Activated CD8-positive, alpha-beta memory T cell treated with anti-CD3 and anti-CD28 coated beads for 4 hours (primary cell): ENCODE measurements around the gene EPB41L3.
"Not testable (repeated sequence)": the region's sequence is repeated elsewhere in the genome, so short reads cannot be mapped to it uniquely, and the experiment has no call there.

Source experiments
- DNase-seq, 2 donors: peaks; one replicate each; pipeline ENCODE4 v3.0.0-alpha.2; 2020; ENCODE audit warnings: low read depth in 2 of 2

The EPB41L3 gene

DNA sequence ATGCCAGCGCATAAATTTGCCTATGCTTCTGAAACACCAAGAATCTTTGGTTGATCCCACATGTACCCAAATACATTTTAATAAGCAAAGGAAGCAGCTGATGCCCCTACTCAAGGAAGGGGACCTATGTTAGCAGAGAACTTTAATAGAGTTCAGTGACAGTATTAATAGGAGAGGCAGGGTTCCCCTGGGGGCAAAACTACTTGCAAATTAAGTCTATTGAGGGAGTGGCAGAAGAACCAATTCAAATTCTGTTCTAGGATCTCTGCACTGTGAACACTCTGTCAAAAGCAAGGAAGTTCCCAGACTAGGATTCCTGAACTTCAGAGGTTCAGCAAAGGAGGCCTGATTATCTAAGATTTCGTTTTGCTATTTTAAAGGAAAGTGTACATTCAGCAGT is 47.5 kb downstream of the EPB41L3 start:
- no peak for DNase-seq

DNA sequence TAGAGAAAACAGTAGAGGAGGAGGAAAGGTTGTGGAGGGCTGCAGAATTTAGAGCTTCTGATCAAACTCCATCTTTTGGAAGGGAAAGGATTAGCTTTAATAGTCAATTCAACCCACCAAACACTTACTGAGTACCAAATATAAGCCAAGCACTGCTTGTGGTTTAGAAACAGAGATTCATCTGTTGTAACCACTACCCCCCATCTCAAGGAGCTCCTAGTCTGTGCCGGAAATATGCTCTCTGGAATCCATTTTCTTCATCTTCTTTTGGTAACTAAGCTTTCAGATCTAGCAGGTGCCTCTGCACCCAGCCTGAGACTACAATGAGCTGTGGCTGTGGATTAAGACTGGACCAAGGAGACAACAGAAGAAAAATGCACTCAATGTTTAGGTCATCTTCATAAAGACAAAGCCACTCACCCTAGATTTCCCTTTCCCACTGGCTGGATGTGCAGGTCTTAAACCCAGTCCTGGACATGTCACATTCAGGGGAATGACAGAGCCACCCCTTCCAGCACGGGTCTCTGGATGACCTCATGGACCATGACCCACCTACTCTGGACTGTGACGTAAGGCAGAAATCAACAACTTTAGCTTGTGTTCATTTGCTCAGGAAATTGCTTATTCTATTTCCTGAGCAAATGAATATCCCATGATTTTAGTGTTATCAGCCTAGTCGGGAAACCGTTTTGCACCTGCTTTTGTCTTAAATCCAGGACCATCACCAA is 52.9 kb downstream of the EPB41L3 start:
- DNase-seq: no peak

DNA sequence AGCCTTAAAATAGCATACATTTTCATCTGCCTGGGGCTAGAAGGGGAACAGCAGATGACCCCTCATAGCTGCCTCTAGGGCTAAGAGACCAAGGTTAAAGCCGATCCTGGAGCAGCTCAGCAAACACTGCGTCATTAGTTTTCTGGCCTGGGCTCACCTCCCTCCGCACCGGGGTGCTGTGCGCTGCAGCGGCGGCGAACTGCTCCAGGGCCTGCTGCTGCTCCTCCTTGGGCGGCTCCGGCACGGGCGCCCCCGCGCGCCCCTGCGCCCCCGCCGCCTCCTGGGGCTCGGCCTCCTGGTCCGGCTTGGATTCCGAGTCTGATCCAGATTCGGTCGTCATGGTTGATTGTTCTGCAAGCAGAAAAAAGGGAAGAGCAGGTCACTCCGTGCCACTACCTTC is 55.0 kb downstream of the EPB41L3 start:
- DNase-seq: no peak

DNA sequence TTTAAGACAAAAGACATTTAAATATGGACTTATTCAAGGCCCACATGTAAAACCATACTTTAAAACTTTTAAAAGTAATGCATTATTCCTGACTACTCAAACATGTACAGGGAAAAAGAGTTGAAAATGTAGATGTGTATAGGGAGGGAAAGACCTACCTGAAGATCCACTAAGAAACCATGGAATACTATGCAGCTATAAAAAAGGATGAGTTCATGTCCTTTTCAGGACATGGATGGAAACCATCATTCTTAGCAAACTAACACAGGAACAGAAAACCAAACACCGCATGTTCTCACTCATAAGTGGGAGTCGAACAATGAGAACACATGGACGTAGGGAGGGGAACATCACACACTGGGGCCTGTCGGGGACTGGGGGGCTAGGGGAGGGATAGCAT is 55.8 kb downstream of the EPB41L3 start:
- DNase-seq: not testable (repeated sequence)

DNA sequence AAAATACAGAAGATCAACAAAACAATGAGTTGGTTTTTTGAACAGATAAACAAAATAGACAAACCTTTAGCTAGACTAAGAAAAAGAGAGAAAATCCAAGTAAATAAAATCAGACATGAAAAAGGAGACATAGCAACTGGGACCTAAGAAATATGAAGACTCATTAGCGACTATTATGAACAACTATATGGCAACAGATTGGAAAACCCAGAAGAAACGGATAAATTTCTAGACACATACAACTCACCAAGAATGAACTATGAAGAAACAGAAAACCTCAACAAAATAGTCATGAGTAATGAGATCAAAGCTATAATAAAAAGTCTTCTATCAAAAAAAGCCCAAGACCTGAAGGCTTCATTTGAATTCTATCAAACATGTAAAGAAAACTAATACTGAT is 59.3 kb downstream of the EPB41L3 start:
- no peak for DNase-seq

DNA sequence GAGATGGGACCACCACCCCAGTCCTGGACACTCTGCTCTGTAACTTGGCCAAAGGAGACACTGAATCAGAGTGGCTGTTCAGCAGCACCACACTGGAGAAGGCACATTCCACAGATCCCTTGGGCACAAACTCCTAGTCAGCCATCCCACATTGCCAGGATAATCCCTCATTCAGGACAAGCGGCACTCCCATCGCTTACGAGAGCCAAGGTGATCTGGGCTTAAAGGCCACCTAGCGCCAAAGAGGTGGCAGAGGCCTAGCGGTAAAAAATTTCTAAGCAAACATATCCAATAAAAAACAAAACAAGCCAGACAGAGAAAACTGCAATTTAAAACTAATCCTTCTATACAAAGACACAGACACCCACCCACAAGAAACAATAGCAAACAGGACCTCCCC is 62.2 kb downstream of the EPB41L3 start:
- DNase-seq: no peak

DNA sequence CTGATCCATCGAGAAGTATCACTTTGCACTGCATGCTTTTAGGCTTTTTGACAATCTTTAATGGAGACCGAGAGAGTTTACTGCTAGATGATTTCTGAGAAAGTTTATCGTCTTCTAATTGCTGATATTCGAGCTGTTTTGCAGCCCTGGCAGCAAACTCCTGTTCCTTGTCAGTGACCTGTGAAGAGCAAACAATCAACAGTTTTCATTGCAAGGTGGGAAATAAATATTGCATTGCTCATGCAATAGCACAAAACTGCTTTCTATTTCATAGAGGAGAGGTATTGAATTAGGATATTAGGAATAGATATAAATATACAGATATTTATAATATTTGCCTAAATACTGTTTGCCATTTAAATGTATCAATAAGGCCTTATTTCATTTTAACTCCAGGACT is 65.5 kb downstream of the EPB41L3 start:
- DNase-seq: no peak

DNA sequence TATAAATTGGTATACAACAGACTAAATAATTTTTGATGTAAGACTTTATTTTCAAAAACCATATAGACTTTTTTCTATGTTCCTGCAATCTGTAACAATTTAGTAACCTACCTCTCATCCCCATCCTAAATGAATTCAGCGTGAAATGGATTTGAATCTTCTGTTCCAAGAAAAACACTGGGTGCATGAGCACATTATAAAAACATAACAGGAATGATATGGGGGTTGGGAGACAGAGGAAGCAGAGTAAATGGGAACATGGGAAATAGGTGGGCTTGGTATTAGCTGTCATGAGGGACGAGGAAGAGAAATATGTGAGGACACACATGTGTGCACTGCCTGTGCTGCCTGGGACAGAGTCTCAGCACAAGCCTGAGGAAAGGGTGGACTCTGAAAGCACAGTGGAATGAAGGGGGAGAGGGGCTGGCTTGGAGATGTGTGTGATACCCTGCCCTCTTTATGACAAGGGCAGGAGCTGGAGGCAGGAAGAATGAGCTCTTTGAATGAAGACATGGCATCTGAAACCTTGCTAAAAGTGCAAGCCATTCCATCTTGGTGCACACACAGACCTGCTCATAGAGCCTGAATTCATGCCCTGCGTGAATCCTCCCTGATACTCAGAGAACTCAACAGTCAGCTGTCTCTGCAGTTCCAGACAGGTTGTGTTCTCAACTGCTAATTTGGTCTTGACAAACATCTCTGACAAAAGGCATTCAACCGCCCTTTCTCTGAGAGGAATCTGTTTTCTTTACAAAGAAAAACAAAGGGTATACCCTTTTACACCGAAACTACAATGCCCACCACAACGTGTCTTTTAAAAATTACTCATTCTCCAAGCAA is 66.6 kb downstream of the EPB41L3 start:
- DNase-seq: no peak

DNA sequence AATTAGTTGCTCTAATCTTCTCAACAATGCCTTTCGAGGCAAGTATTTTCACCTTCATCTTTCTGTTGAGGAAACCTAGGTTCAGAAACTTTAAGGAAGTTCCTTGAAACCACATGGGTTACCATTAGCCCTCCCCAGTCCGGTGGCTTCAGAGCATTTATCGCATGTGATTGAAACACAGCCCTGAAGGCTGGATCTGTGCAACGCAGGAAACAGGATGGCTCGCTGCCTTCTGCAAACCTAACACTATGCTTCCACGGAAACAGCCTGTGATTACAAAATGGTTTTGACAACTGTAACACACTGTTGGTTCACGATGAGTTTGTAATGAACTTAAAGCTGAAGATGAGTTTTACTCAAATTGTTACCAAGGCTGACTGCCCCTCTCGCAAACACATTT is 68.5 kb downstream of the EPB41L3 start:
- DNase-seq: no peak

DNA sequence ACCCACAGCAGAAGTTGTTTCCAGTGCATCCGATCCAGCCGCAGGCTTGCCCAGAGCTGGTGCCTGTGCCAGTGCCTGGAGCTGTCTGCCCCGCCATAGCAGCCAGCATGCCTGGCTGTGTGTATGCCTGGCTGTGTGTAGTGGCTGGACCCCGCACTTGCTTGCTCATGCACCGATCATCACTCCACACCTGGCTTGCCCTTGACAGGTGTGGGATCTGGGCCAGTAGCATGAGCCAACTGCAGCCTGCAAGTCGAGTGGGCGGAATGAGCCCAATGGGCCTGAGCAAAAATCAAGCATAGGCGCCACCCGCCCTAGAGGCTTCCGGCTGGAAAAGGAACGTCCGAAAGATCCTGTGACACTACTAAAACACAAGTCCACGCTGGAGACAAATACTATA is 74.5 kb downstream of the EPB41L3 start:
- no peak for DNase-seq

DNA sequence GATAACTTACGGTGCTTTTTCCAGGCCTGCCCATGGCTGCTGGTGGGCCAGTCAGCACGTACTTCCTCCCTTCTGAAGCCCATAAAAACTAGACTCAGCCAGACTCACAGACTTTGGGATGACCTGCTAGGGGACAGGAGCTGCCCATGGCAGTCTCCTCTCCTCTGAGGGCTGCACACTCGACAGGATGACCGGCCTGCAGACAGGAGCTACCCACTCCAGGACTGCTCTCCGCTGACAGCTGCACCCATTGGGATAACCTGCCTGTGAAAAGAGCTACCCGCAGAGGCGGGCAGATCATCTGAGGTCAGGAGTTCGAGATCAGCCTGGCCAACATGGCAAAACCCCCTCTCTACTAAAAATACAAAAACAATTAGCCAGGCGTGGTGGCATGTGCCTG is 75.4 kb downstream of the EPB41L3 start:
- DNase-seq: no peak

DNA sequence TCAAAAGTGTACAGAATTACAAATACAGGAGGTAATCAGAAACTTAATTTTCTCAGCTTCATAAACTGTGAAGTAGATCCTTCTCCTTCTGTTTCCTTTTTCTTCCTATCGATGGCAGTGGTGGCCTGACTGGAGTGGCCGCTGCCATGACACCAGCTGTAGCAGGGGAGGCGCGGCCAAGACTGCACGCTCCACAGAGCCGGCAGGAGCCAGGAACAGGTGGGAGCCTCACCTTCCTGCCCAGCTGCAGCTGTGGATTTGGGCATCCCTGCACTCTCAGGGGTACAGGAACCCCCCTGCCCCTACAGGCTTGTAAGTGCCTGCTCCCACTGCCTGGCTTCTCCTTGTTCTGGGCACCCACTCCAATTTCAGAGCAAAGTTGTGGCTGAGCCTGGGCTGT is 76.1 kb downstream of the EPB41L3 start:
- no peak for DNase-seq

DNA sequence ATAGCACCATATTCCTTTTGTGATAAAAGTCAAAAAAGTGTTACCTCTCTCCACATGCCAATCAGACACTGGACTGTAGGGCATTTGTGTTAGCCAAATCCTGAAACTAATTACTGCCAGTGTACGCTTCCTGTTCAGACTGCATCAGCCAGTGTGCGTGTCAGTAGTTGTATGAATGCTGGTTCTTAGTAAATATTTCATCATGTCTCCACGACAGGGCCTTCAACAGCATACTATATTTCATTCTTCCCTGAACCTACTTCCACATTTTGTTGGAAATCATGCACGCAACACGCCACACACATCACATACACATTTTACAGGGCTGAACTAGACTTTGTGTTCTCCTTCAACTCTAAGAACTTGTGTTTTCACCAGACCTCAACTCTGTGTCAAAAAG is 77.5 kb downstream of the EPB41L3 start:
- DNase-seq: no peak

DNA sequence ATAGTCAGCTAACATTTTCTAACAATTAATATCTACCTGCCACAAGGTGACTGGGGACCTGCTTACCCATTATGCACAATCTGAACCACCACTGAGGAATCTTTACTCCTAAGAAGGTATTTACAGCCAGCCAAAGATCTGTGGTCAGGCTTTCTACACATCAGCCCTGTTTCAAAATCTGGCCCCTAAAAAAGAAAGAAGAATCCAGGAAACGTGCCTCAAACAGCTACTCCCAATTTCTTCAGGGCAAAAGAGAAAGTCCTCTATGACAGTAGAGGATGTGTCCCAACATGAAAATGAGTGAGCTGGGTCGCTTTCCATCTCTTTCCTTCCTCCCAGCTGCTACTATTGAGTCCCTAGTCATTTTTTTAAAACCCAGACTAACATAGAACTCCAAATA is 79.5 kb downstream of the EPB41L3 start:
- DNase-seq: no peak

DNA sequence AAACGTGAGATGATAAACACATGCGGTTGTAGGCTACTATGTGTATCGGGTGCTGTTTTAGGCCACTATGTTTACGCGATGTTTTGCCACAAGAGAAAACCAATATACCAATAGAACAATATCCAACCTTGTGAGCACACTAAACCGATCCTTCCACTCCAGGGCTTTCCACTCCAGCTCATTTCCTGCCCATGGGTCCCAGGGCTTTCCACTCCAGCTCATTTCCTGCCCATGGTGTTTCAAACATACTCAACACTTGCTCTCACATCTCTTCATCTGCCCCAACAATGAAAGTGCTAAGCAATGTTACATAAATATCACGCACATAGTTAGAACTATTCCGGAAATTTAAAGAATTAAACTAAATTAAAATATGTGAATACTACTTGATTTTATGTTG is 80.0 kb downstream of the EPB41L3 start:
- DNase-seq: no peak

DNA sequence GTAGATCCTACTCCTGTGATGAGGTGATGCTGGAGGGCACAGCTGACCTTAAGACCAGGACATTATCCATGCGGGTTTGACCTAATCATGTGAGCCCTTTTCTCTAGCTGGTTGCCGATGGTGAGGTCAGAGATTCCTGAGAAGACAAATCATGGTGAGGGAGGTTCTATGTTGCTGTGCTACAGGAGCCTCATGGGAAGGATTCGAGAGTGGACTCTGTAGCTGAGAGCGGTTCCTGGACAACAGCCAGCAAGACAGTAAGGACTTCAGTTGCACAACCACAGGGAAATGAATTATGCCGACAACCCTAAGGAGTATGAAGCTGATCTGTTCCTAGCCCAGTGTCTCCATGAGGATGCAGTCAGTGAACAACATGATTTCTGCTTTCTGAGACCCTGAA is 80.4 kb downstream of the EPB41L3 start:
- no peak for DNase-seq

DNA sequence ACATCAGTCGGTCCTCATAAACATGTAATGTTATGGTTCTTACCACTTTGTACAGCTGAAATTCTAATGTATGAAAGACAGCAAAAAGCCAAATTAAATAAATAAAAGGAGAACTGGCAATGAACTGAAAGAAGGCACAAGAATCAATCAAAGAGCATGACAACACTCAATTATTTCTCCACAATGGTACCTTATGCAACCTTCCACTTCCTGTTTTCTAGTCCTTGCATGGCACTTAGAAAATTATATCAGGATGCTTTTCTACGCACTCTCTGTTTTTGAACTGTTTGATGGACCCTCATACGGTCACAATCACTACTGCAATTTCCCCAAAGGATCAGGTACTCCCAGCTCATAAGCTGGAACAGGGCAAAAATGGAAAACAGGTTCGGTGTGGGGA is 81.6 kb downstream of the EPB41L3 start:
- DNase-seq: no peak

DNA sequence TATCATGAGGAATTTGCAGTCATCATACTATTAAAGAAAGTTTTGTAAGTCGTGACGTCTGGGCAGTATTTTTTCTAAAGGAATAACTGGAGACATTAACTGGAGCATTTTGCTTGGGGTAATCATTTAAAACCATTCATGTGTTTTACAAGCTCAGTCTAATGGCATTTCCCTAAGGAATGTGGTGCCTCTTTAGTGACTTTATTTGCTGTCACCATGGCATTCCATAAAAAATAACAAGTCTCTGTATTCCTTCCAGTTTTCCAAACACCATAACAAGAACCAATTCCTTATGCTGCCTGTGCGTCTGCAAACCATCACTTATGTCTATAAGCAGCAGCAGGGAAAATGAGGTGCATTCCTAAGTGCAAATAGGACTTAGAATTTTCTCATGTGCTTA is 82.8 kb downstream of the EPB41L3 start:
- no peak for DNase-seq

DNA sequence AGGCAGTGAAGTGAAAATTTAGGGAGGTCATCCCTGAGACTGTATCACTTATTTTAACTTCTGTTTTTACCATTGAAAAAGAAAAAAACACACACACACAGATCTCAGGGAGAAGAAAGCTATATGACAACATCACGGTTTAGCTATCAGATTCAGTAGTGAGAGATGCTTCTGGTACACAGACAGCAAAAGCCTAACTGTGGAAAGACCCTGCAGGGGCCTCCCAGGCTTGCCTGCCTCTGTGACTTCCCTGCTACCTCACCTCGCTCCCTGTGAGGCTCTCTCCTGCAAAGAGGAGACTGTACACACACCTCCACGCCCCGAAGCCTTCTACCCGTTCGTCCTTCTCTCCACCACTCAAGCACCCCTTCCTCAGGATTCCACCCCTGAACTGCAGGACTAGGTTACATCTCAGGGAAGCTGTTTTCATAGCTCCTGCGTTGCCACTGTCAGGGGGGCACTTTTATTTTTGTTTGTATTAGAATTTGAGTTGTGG is 86.3 kb downstream of the EPB41L3 start:
- no peak for DNase-seq

DNA sequence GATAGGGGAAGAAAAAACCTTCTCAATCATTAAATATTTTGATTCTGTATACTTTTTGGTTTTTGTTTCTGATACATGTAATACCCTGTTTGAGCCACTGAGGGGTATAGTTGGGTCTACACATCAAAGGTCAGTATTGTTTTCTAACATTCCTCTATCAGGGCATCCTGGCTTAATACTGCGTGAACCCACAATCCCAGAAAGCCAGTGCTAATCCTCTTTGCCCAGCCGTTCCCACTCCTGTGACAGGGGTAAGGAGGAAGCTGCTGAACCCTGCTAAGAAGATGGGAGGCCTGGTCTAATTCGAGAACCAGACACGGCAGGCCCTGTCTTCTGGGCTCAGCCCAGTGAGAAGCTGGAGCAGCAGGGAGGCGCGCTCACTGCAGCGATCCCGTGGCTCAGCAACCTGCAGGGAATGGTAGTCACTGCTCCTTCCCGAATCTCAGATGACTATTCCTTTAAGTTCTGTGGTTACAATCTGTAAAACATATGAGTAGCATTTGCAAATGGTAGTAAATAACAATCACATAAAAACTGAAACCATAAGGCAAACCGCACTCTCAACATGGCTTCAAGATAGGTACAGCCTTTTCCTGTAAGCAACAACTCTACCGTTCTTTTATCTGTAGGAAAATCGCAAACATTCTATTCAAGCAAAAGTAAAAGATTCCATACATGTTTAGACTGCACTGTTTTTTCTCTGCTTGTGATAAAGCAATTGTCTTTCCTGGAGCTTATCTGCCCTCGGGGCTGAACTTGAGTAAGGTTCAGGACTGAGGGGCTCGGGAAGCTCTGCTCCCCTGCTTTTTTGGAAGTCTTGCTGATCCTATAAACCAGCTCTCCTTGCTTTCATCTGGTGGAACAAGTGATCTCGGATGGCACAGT is 87.0 kb downstream of the EPB41L3 start:
- DNase-seq: no peak

DNA sequence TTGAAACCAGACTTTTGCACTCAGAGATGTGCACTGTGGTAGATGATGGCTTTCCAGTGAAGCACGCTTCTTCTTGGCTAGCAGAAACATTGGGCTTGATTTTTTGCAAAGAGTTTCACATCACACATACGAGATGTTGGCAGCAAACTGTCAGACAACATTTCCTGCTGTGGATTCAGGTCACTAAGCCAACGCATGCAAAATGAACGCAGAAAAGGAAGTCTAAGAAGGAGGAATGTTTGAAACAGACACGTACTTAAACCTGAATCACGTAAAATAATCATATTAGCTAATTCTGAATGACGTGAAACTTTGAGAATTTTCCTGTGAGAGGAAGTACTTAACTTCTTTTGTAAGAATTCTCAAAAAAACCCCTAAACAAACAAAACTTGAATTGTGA is 88.1 kb downstream of the EPB41L3 start:
- no peak for DNase-seq

DNA sequence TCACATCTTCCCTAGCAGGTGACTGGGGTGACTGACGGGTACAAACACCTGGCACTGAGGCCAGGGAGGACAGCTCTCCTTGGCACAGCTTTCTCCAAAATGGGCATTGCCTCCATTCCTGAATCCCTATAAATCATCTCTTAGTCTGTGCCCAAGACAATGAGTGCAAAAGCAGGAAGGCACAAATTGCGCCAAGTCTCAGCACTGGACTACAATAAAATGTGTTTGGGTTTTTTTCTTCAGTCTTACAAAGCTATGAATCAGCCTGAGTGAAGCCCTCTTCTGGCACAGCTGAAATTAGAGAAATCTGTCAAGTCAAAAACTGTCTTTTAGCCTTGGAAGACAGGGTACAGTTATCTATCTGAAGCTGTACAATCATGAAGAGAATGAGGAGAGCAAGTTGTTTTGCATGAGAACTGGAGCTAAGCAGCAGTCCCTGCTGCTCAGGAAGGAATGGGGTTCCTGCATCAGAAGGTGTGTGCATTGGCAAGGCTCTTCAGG is 90.8 kb downstream of the EPB41L3 start:
- DNase-seq: no peak
